Trophoblast cell (in vitro differentiated cells and primary cell): ENCODE data around the gene BHLHE40.

Experiments used
- DNase-seq, 2 donors: peaks; one replicate each; pipeline ENCODE4 v3.0.0-alpha.2; 2016
- H2AFZ ChIP-seq: 2 replicates; pipeline ENCODE4 v1.6.1; 2013; ENCODE audit warnings: low read length, moderate library complexity, mild to moderate bottlenecking; ENCODE audit not compliant: insufficient read depth, poor library complexity
- H2AK5ac ChIP-seq: 2 replicates; pipeline ENCODE4 v1.6.1; 2013; ENCODE audit warnings: mild to moderate bottlenecking, low read length
- H2BK120ac ChIP-seq: 2 replicates; pipeline ENCODE4 v1.6.1; 2013; ENCODE audit warnings: low read length, mild to moderate bottlenecking, moderate library complexity; ENCODE audit not compliant: insufficient read depth, poor library complexity
- H2BK12ac ChIP-seq: 2 replicates; pipeline ENCODE4 v1.6.1; 2013; ENCODE audit warnings: mild to moderate bottlenecking, low read length, moderate library complexity
- H2BK5ac ChIP-seq: 2 replicates; pipeline ENCODE4 v1.6.1; 2013; ENCODE audit warnings: low read length, low read depth, moderate library complexity, mild to moderate bottlenecking; ENCODE audit not compliant: poor library complexity
- H3K14ac ChIP-seq: 2 replicates; pipeline ENCODE4 v1.6.1; 2013; ENCODE audit warnings: mild to moderate bottlenecking, low read length
- H3K18ac ChIP-seq: 2 replicates; pipeline ENCODE4 v1.6.1; 2013; ENCODE audit warnings: mild to moderate bottlenecking, low read length
- H3K23ac ChIP-seq: 2 replicates; pipeline ENCODE4 v1.6.1; 2013; ENCODE audit warnings: low read length
- H3K27ac ChIP-seq: 2 replicates; pipeline ENCODE4 v1.5.1; 2013; ENCODE audit warnings: low read depth, mild to moderate bottlenecking, inconsistent platforms, low read length, moderate library complexity
- H3K27me3 ChIP-seq: 2 replicates; pipeline ENCODE4 v1.6.1; 2013; ENCODE audit warnings: inconsistent platforms, mild to moderate bottlenecking, low read length, moderate library complexity; ENCODE audit not compliant: insufficient read depth
- H3K36me3 ChIP-seq, 2 experiments: 1 replicate in 1 of 2; 2 replicates in 1 of 2; pipeline ENCODE4 v1.6.1; 2013; ENCODE audit warnings: low read length in 2 of 2, mild to moderate bottlenecking in 2 of 2, moderate library complexity in 1 of 2; ENCODE audit not compliant: insufficient read depth in 2 of 2, control insufficient read depth in 1 of 2
- H3K4ac ChIP-seq: 2 replicates; pipeline ENCODE4 v1.6.1; 2013; ENCODE audit warnings: low read depth, mild to moderate bottlenecking, low read length, moderate library complexity
- H3K4me1 ChIP-seq, 2 experiments: 1 replicate in 1 of 2; 2 replicates in 1 of 2; pipeline ENCODE4 v1.6.1; 2013; ENCODE audit warnings: low read length in 2 of 2, mild to moderate bottlenecking in 2 of 2, moderate library complexity in 1 of 2; ENCODE audit not compliant: insufficient read depth in 2 of 2, control insufficient read depth in 1 of 2
- H3K4me2 ChIP-seq: 2 replicates; pipeline ENCODE4 v1.6.1; 2013; ENCODE audit warnings: inconsistent platforms, mild to moderate bottlenecking, low read length, moderate library complexity
- H3K4me3 ChIP-seq: 2 replicates; pipeline ENCODE4 v1.5.1; 2013; ENCODE audit warnings: mild to moderate bottlenecking, low read depth, low read length, inconsistent platforms
- H3K79me1 ChIP-seq: one replicate; pipeline ENCODE4 v1.6.1; 2013; ENCODE audit warnings: low read length
- H3K79me2 ChIP-seq: 2 replicates; pipeline ENCODE4 v1.6.1; 2013; ENCODE audit warnings: low read length, mild to moderate bottlenecking; ENCODE audit not compliant: control insufficient read depth, insufficient read depth, poor library complexity
- H3K9ac ChIP-seq: 2 replicates; pipeline ENCODE4 v1.6.1; 2013; ENCODE audit warnings: mild to moderate bottlenecking, low read length
- H3K9me3 ChIP-seq: 2 replicates; pipeline ENCODE4 v1.6.1; 2013; ENCODE audit warnings: low read depth, mild to moderate bottlenecking, control low read depth, inconsistent platforms, low read length; ENCODE audit not compliant: insufficient read depth
- H4K12ac ChIP-seq: 2 replicates; pipeline ENCODE4 v1.6.1; 2013; ENCODE audit warnings: low read depth, mild to moderate bottlenecking, low read length, moderate library complexity
- H4K8ac ChIP-seq: 2 replicates; pipeline ENCODE4 v1.6.1; 2013; ENCODE audit warnings: low read depth, mild to moderate bottlenecking, low read length, moderate library complexity
- H4K91ac ChIP-seq: one replicate; pipeline ENCODE4 v1.6.1; 2013; ENCODE audit warnings: low read depth, mild to moderate bottlenecking, low read length, moderate library complexity
- WGBS: extraction: QIAGEN DNeasy Blood & Tissue Kit; methylation state at CpG from one replicate; pipeline ENCODE4 v1.1.7; 2013; ENCODE audit warnings: missing lambda C conversion rate; ENCODE audit not compliant: insufficient read length, insufficient coverage; ENCODE audit errors: extremely low coverage; 5-methylcytosine and 5-hydroxymethylcytosine counted together

The BHLHE40 gene

GRCh38 chr3:4999531-5000184 lies 20.4 kb downstream of the BHLHE40 start:
- H3K79me1 ChIP-seq: peaks cover 49% of the 10 kb centered on the region
- DNase-seq: peak; percentile 93 to 99
- H2AFZ ChIP-seq: no peak overlapping the region
- no peak overlapping the region for H3K4me3 ChIP-seq
- H2BK12ac ChIP-seq: peak overlapping the region; percentile 51
- peak overlapping the region; percentile 24 for H2BK5ac ChIP-seq
- H3K9ac ChIP-seq: no peak overlapping the region
- peaks cover 32 to 46% of the 10 kb centered on the region in 2 experiments for H3K4me1 ChIP-seq
- no peak overlapping the region for H2AK5ac ChIP-seq
- WGBS: no CpG with 5 or more reads among the region's 6 CpGs
- no peak overlapping the region for H3K18ac ChIP-seq
- peak overlapping the region; percentile 57 for H4K91ac ChIP-seq
- H3K14ac ChIP-seq: peak overlapping the region; percentile 33
- H2BK120ac ChIP-seq: peak overlapping the region; percentile 28
- peak overlapping the region; percentile 55 for H3K27ac ChIP-seq
- no peaks in the 10 kb centered on the region for H3K27me3 ChIP-seq
- H3K9me3 ChIP-seq: no peaks in the 10 kb centered on the region
- H3K36me3 ChIP-seq: no peaks in the 10 kb centered on the region
- no peak overlapping the region for H3K4ac ChIP-seq
- no peak overlapping the region for H4K8ac ChIP-seq
- no peak overlapping the region for H3K23ac ChIP-seq
- H3K4me2 ChIP-seq: no peak overlapping the region
- H3K79me2 ChIP-seq: peaks cover 4% of the 10 kb centered on the region
- H4K12ac ChIP-seq: no peak overlapping the region

- Histone ChIP-seq H2BK120ac (peak overlapping the region; percentile 85), H3K27ac (no peak overlapping the region), H3K18ac (peak overlapping the region; percentile 39), H3K4me1 (peaks cover 27 to 33% of the 10 kb centered on the region in 2 experiments), H2AFZ (no peak overlapping the region), H3K79me2 (no peaks in the 10 kb centered on the region), H2BK5ac (peak overlapping the region; percentile 37), H3K4me2 (no peak overlapping the region), H3K23ac (no peak overlapping the region), H3K9ac (no peak overlapping the region), H3K4ac (no peak overlapping the region), H3K79me1 (peaks cover 44% of the 10 kb centered on the region), H3K9me3 (no peaks in the 10 kb centered on the region), H4K12ac (no peak overlapping the region), H4K8ac (peak overlapping the region; percentile 40), H3K4me3 (no peak overlapping the region), H3K36me3 (no peaks in the 10 kb centered on the region), H2BK12ac (peak overlapping the region; percentile 61), H4K91ac (peak overlapping the region; percentile 53), H3K14ac (peak overlapping the region; percentile 76), H2AK5ac (peak overlapping the region; percentile 73), H3K27me3 (no peaks in the 10 kb centered on the region)
- WGBS: no CpG with 5 or more reads among the region's 4 CpGs
- DNase-seq: no peak
Observed at GRCh38 chr3:5001135-5001534, 21.9 kb downstream of the BHLHE40 start.

- no peak overlapping the region for H3K4me3 ChIP-seq
Observed at GRCh38 chr3:5001805-5002173, 22.6 kb downstream of the BHLHE40 start.

GRCh38 chr3:5002174-5002870 lies 23.1 kb downstream of the BHLHE40 start:
- Histone ChIP-seq H2AFZ (no peak overlapping the region), H3K36me3 (no peaks in the 10 kb centered on the region), H3K9ac (no peak overlapping the region), H3K4me2 (peak overlapping the region; percentile 20), H2BK5ac (peak overlapping the region; percentile 77), H3K4me1 (peaks cover 18 to 26% of the 10 kb centered on the region in 2 experiments), H2AK5ac (no peak overlapping the region), H3K79me1 (peaks cover 37% of the 10 kb centered on the region), H3K9me3 (no peaks in the 10 kb centered on the region), H3K18ac (peak overlapping the region; percentile 56), H3K79me2 (no peaks in the 10 kb centered on the region), H3K27me3 (no peaks in the 10 kb centered on the region), H3K27ac (peak overlapping the region; percentile 73), H2BK12ac (peak overlapping the region; percentile 90), H3K4ac (peak overlapping the region; percentile 41), H3K14ac (peak overlapping the region; percentile 80), H4K12ac (no peak overlapping the region), H4K91ac (peak overlapping the region; percentile 89), H4K8ac (peak overlapping the region; percentile 72), H2BK120ac (peak overlapping the region; percentile 41), H3K4me3 (no peak overlapping the region), H3K23ac (no peak overlapping the region)
- DNase-seq: peak in 1 of 2 donors; percentile 44
- no CpG with 5 or more reads among the region's 16 CpGs for WGBS

More at GRCh38 chr3:5001805-5002173, 22.6 kb downstream of the BHLHE40 start:
- Histone ChIP-seq H4K12ac (no peak overlapping the region), H2AFZ (no peak overlapping the region), H4K8ac (no peak overlapping the region), H3K36me3 (no peaks in the 10 kb centered on the region), H3K79me2 (no peaks in the 10 kb centered on the region), H3K27me3 (no peaks in the 10 kb centered on the region), H2BK12ac (no peak overlapping the region), H2AK5ac (no peak overlapping the region), H3K27ac (peak overlapping the region; percentile 73), H3K14ac (no peak overlapping the region), H3K18ac (no peak overlapping the region), H3K23ac (no peak overlapping the region), H4K91ac (no peak overlapping the region), H3K4me2 (no peak overlapping the region), H3K4me1 (peaks cover 21 to 28% of the 10 kb centered on the region in 2 experiments), H3K9ac (no peak overlapping the region), H3K9me3 (no peaks in the 10 kb centered on the region), H3K79me1 (peaks cover 41% of the 10 kb centered on the region), H2BK5ac (no peak overlapping the region), H2BK120ac (no peak overlapping the region), H3K4ac (no peak overlapping the region)
- DNase-seq: no peak
- WGBS: no CpG with 5 or more reads among the region's 1 CpG
